NCI-H82 treated with DMSO at 0.1 percent for 48 hours (cell line): ENCODE measurements around the gene LAMTOR3.
"Not testable (repeated sequence)": the region's sequence is repeated elsewhere in the genome, so short reads cannot be mapped to it uniquely, and the experiment has no call there.

ENCODE experiments used
- DNase-seq: peaks from one replicate; lab custom pipeline; 2025; ENCODE audit not compliant: unreplicated experiment; lab: John Stamatoyannopoulos, UW

Gene LAMTOR3

DNA sequence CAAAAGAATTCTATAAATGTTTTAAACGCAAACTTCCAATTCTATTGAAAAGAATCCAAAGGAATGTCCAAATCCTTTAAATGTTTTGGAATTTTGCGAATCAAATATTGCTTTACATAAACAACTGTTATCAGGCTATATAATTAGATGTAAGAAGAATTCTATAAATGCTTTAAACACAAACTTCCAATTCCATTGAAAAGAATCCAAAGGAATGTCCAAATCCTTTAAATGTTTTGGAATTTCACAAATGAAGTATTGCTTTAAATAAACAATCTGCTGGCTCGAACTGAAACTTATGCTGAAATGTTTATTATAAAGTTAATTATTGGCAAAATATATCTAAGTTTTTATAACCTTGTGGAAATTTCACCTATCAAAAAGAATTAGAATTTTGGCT, 61.5 kb downstream of the LAMTOR3 start:
- DNase-seq, result no peak

DNA sequence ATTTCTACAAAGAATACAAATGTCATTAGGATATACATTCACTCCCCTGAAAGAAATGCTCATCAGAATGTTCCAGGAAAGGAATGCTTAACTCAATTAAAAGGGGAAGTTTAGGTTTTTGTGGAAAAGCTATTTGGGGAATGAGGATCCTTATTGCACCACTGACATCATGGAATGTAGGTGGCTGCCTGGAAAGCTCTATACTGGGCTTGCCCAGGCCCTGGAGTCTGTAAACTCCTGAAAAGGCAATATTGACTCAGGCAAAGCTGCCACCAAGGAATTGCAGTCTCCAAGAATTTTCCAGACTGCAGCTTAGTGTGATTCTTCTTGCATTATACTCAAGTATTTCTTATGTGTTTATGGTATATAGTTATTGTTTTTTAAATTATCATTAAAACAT, 61.9 kb downstream of the LAMTOR3 start:
- DNase-seq, result no peak

DNA sequence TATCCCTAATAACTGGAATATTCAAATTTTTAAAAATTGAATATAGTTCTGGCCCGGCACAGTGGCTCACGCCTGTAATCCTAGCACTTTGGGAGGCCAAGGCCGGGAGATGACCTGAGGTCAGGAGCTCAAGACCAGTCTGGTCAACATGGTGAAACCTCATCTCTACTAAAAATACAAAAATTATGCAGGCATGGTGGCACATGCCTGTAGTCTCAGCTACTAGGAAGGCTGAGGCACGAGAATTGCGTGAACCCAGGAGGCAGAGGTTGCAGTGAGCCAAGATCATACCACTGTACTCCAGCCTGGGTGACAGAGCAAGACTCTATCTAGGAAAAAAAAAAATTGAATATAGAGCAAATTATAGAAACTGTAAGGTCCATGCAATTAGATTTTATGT, 64.2 kb downstream of the LAMTOR3 start:
- DNase-seq, result not testable (repeated sequence)

DNA sequence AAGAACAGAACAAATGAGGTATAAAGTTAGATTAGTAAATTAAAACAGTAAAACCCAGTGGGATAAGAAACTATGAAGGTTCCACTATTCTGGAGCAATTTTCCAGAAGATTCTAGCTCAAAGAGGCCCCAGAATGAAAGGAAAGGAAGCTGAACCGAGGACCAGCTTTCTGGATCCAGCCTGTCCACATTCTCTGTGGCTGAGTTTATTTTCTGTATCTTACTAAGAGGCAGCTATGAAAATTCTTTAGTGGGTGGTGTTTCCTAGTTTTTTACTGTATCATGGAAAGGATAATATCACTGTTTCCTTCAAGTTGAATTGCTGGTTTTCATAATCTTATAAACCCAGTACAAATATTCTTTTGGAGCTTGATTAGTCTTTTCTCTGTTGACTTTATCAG, 65.8 kb downstream of the LAMTOR3 start:
- DNase-seq, result no peak
